ENCODE results near the gene BACH1.

The BACH1 gene

GRCh38 chr21:29313662-29314408, 15.1 kb downstream of the BACH1 start:
- no peak for DNase-seq (ENCODE audit: low read depth, low spot score)

- DNase-seq (ENCODE audit: low read depth, low spot score): no peak
These were observed 16.5 kb downstream of the BACH1 start for GRCh38 chr21:29315131-29315749.

- no peak for DNase-seq (ENCODE audit: low read depth, low spot score)
These were observed 17.5 kb downstream of the BACH1 start for GRCh38 chr21:29316029-29316742.

DNA sequence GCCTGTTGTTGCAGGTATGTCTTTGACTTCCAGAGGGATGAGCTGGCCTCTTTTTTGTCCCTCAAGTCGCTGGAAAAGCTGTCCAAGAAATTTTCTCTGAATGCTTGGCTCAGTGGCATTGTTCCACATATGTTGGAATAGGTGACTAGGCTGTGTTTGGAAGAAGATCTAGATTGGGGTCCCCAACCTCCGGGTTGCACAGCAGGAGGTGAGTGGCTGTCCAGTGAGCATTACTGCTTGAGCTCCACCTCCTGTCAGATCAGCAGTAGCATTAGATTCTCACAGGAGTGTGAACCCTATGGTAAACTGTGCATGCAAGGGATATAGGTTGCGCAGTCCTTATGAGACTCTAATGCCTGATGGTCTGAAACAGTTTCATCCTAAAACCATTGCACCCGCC, 18.1 kb downstream of the BACH1 start:
- DNase-seq (ENCODE audit: low read depth, low spot score): no peak

DNA sequence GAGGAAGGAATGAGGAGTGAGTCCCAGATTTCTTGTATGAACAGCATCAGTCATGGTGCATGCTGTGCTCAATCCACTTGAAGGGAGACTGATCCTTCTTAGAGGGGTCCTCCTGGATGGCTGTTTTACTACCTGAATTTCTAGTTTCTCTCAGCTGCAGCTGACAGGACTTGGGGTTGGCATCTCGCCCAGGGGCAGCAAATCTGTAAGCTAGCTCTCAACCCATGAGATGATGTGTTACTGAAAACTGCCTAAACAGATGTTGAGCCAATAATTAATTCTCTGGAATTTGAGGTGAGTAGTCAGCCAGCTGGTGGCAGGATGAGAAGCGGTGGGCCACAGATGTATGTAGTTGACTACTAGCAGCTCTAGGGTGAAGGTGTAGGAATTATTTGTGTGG, 19.6 kb downstream of the BACH1 start:
- DNase-seq (ENCODE audit: low read depth, low spot score): no peak

DNA sequence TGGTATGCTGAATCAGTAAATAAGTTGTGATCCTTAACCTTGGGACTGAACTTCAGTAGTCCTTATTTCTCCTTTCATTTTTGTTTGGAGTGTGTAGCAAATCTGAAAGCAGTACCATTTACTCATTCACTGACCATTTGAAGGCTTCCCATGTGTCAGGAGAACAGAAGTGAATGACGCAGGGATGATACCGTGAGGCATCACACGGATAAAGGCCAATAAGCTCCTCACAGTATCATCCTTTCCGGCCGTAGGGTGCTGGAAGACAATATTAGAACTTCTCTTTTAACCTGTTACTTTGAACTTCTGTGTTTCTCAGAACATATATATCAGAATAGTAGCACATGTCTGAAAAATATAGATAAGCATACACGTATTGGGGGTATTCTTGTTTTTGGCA, 21.3 kb downstream of the BACH1 start:
- DNase-seq (ENCODE audit: low read depth, low spot score): no peak

GRCh38 chr21:29321217-29321616, 22.5 kb downstream of the BACH1 start:
- no peak for DNase-seq (ENCODE audit: low read depth, low spot score)

DNA sequence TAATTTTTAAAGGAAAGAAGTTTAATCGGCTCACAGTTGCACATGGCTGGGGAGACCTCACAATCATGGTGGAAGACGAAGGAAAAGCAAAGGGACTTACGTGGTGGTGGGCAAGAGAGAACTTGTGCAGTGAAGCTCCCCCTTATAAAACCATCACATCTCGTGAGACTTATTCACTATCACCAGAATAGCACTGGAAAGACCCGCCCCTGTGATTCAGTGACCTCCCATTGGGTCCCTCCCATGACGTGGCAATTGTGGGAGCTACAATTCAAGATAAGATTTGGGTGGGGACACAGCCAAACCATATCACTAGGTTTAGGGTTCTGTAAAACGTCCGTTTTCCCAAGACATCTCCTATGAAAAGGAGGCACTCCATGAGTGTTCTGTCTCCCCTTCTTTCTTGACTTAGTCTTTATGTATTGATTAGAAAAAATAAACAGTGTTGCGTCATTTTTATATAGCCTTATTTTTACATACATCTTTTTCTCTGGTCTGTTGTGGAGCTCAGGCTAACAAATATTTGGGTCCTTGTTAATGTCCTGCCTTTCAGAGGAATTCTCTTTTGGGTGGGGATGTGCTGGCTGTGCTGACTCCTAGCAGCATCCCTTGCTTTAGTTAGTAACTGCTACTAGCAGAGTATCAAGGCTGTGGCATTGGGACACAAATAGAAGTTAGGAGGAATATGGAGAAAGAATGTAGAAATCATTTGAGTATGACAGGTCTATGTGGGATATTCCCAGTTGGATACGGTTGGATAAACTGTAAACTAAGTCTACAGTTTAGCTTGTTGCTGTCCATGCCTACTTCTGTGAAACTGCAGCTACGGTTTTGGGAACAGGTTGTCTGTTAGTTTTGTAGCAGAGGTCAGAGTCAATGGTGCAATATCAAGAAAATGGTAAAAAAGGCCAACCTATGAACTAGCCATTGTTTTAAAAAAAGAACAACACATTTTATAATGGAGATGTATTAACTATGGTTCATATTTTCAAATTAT, 23.5 kb downstream of the BACH1 start:
- no peak for DNase-seq (ENCODE audit: low read depth, low spot score)

DNA sequence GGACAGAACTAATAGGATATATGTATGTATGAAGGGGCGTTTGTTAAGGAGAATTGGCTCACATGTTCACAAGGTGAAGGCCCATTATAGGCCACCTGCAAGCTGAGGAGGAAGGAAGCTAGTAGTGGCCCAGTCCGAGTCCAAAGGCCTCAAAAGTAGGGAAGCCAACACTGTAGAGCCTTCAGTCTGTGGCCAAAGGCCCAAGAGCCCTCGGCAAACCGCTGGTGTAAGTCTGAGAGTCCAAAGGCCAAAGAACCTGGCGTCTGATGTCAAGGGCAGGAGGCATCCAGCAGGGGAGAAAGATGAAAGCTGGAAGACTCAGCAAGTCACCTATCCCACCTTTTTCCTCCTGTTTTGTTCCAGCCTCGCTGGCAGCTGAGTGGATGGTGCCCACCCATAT, 24.5 kb downstream of the BACH1 start:
- no peak for DNase-seq (ENCODE audit: low read depth, low spot score)

GRCh38 chr21:29326914-29327554, 28.3 kb downstream of the BACH1 start:
- no peak for DNase-seq (ENCODE audit: low read depth, low spot score)

DNA sequence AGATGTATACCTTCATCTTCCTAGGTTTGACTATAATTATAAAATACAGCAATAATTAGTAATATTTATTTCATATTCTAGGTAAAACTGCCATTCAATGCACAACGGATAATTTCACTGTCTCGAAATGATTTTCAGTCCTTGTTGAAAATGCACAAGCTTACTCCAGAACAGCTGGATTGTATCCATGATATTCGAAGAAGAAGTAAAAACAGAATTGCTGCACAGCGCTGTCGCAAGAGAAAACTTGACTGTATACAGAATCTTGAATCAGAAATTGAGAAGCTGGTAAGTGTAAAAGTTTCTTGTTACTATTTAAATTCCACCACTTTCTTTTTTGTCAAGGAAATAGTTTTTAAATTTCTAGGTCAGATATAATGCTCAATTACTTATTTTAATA, 30.7 kb downstream of the BACH1 start:
- DNase-seq (ENCODE audit: low read depth, low spot score): no peak

DNA sequence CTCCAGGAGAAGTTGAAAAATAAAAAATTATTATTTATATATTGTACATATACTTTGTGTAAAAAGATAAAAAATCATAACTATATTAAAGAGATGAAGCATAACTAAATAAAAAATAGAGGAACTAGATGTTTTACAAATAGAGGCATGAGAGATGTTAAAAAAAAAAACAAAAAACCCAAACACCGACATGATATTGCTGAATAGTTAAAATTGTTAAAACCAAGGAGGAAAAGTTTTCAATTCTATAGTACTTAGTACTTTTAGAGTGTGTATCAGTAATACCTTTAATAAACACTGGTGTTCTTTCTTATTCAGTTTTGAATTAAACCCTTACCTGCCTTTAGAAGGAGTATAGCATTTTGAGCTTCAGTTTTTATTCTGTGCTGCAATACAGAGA, 32.1 kb downstream of the BACH1 start:
- DNase-seq (ENCODE audit: low read depth, low spot score): no peak

DNA sequence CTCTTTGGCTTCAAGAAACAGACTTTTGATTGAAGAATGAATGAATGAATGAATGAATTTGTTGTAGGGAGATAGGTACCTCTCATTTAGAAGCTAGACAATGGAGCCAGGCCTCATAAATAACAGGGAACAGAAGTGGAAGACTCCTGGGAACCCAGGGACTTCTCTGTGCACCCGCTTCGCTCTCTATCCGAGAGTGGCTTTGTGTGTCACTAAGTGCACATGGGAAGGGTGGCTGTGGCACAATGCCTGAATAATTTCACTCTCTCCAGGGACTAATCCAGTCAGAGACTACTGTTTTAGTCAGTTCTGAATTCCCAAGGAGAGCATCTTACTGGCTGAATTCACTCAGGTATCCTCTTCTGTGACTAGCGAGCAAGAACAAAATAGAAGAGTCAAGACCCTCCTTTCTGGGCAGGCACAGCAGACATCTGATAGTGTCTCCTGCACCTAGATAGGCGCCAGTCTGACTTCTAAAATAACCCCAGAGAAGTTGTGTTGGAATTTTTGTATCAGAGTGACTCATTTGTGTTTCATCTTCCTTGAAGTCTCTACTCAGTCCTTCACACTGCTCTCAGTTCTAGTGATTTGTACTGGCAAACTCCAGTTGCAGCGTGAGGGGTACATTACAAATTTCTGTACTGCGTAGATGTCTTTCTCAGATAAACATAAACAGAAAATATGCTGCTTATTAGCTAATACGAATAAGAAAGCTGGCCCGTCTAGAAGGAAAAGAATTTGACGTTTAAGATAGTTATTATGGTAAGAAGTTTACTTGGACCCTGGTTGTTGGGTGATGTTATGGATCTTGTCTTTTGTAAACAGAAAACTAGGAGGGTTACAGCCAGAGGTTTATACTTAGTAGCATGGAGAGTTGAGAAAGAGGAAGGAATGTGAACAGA, 34.0 kb downstream of the BACH1 start:
- DNase-seq (ENCODE audit: low read depth, low spot score): no peak

DNA sequence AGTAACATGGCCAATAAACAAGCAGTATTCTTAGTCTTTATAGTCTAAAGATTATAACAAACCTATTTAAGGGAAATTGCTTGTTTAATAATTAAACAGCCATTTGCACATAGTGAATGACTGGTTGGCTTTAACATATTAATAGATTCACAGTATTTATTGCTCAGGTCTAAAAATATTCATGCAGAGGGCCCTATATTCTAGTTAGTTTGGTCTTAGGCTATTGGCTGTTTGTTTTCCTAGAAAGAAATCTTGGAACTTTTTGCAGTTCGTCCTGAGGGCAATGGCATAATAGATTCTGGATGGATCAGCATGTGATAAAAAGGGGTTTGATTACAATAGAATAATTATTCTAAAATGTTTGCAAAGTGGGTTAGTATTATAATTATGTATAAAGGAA, 34.7 kb downstream of the BACH1 start:
- no peak for DNase-seq (ENCODE audit: low read depth, low spot score)

DNA sequence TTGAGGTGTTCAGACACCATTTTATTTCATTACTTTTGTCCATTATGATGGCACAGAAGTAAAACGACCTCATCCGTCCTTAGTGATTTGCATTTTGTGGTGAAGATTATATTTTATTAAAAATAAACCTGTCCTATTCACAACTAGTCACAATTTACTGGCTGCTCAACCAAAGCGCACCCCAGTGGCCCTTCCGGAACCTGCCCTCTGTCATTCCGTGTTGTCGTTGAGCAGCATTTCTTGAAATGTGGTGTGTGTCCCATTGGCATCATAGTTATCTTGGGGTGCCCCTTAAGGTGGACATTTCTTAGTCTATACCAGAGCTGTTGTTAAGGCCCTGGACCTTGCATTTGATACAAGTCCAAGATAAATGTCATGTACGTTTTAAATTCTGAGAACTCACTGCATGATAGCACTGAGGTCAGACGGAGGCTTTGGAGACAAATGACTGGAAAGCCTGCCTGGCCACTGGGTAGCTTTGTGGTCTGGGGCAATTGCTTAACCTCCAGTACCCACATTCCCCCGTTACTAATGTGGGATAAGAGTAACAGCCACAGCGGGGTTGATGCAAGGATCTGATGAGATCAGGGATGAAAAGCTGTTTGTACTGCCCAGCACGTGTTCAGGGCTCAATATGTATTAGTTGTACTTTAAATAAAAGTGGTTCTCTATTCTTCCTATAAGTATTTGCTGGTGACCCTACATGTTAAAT, 36.2 kb downstream of the BACH1 start:
- no peak for DNase-seq (ENCODE audit: low read depth, low spot score)

DNA sequence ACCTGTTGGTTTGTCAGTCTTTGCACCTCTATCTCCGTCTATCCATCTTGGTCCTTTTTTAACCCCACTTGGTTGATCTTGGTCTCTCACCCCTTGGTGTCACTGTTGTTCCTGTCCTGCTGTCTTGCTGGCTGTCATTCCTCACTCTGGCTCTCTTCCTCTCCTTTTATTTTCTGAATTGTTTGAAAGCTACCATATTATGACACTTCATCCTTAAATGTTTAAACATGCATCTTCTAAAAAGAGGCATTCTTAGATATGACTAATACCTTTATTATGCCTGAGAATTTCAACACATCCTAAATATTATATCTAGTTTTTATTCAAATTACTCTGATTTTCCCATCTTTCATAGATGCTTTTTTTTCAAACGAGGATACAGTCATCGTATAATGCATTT, 37.0 kb downstream of the BACH1 start:
- no peak for DNase-seq (ENCODE audit: low read depth, low spot score)

- no peak for DNase-seq (ENCODE audit: low read depth, low spot score)
These were observed 39.5 kb downstream of the BACH1 start for GRCh38 chr21:29338256-29338655.

- no peak for DNase-seq (ENCODE audit: low read depth, low spot score)
These were observed 41.5 kb downstream of the BACH1 start for GRCh38 chr21:29340228-29340627.

DNA sequence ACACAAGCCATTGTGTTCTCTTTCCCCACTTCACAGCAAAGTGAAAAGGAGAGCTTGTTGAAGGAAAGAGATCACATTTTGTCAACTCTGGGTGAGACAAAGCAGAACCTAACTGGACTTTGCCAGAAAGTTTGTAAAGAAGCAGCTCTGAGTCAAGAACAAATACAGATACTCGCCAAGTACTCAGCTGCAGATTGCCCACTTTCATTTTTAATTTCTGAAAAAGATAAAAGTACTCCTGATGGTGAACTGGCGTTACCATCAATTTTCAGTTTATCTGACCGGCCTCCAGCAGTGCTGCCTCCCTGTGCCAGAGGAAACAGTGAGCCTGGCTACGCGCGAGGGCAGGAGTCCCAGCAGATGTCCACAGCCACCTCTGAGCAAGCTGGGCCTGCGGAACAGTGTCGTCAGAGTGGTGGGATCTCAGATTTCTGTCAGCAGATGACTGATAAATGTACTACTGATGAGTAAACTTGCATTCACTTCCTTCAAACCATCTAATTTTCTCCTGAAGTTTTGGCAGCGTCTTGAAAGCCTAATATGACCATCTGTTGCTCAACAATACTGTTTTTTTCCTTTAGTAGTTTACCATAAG, 43.7 kb downstream of the BACH1 start:
- DNase-seq (ENCODE audit: low read depth, low spot score): no peak

All from iPS DF 19.7 (cell line).